CD8-positive, alpha-beta memory T cell (primary cell): ENCODE measurements around the gene SLC35B2. TPM values are rescaled to one million over a fixed set of nuclear protein-coding genes. Genes with fewer than 3 reads are reported as not detected.

ENCODE experiments used
- CTCF ChIA-PET: fragments of 350-600 bp; sonication (Branson Sonifier 250); formaldehyde crosslinking; loops from one replicate; lab custom pipeline; 2021; ENCODE audit warnings: antibody characterized with exemption; lab: Charles Lee
- POLR2A ChIA-PET: fragments of 350-600 bp; sonication (Branson Sonifier 250); formaldehyde crosslinking; loops from one replicate; lab custom pipeline; 2021; ENCODE audit warnings: antibody characterized with exemption; lab: Charles Lee
- DNase-seq, 5 donors: peaks; one replicate each; pipeline versions ENCODE4 v3.0.0 to v3.0.0-alpha.2; 2020 to 2022; ENCODE audit warnings: mixed read lengths in 1 of 5
- H3K27ac ChIP-seq: one replicate; pipeline ENCODE4 v1.7.0; 2013; ENCODE audit warnings: low read depth, mild to moderate bottlenecking, low read length, moderate library complexity
- H3K27me3 ChIP-seq: 2 replicates; pipeline ENCODE4 v1.7.0; 2013; ENCODE audit warnings: low read length, mild to moderate bottlenecking; ENCODE audit not compliant: insufficient read depth, poor library complexity, severe bottlenecking
- H3K36me3 ChIP-seq: 2 replicates; pipeline ENCODE4 v1.7.0; 2013; ENCODE audit warnings: mild to moderate bottlenecking, low read length, moderate library complexity; ENCODE audit not compliant: insufficient read depth
- H3K4me1 ChIP-seq: 2 replicates; pipeline ENCODE4 v1.7.0; 2013; ENCODE audit warnings: mild to moderate bottlenecking, low read length, moderate library complexity; ENCODE audit not compliant: insufficient read depth
- H3K4me3 ChIP-seq: 2 replicates; pipeline ENCODE4 v1.7.0; 2013; ENCODE audit warnings: mild to moderate bottlenecking, low read length
- H3K9me3 ChIP-seq: 2 replicates; pipeline ENCODE4 v1.7.0; 2013; ENCODE audit warnings: mild to moderate bottlenecking, low read length
- H3K27ac Mint-ChIP-seq, 8 donors: one replicate each; pipeline ENCODE4 v1.8.0; 2020 to 2021; ENCODE audit warnings: mixed read lengths in 8 of 8, mild to moderate bottlenecking in 6 of 8, inconsistent platforms in 3 of 8, moderate library complexity in 3 of 8
- H3K27me3 Mint-ChIP-seq, 2 donors: one replicate each; pipeline ENCODE4 v1.8.0; 2020 to 2021; ENCODE audit warnings: mixed read lengths in 2 of 2, mild to moderate bottlenecking in 1 of 2, moderate library complexity in 1 of 2
- H3K36me3 Mint-ChIP-seq, 3 donors: one replicate each; pipeline ENCODE4 v1.8.0; 2020 to 2021; ENCODE audit warnings: mixed read lengths in 3 of 3, inconsistent platforms in 1 of 3, mild to moderate bottlenecking in 1 of 3
- H3K4me1 Mint-ChIP-seq, 3 donors: one replicate each; pipeline ENCODE4 v1.8.0; 2020 to 2021; ENCODE audit warnings: mixed read lengths in 3 of 3, inconsistent platforms in 1 of 3, mild to moderate bottlenecking in 1 of 3
- H3K4me3 Mint-ChIP-seq, 7 donors: one replicate each; pipeline ENCODE4 v1.8.0; 2020 to 2021; ENCODE audit warnings: mixed read lengths in 7 of 7, mild to moderate bottlenecking in 6 of 7, moderate library complexity in 4 of 7, inconsistent platforms in 2 of 7
- H3K9me3 Mint-ChIP-seq, 5 donors: one replicate each; pipeline ENCODE4 v1.8.0; 2020 to 2022; ENCODE audit warnings: mixed read lengths in 5 of 5, mild to moderate bottlenecking in 3 of 5, moderate library complexity in 2 of 5, inconsistent platforms in 1 of 5
- polyA plus RNA-seq: library from polyadenylated mRNA; unstranded; fragments of 300-500 nt; fragmentation: Illumina TruSeq; gene quantifications from one replicate; pipeline ENCODE4 v1.2.3, GENCODE V29; 2021
- total RNA-seq, 2 experiments: library from RNA; stranded (reverse); gene quantifications; one replicate each; pipeline ENCODE4 v1.2.3, GENCODE V29; 2021

Gene SLC35B2
- total and polyA plus RNA-seq, 3 experiments from 2014 or later = 34.8 to 49.0 (median 35.7) TPM

GRCh38 chr6:44284867-44285266, 27.5 kb upstream of the SLC35B2 start:
- Mint-ChIP-seq H3K36me3 (peaks cover 0 to 4% (median 0%) of the 10 kb centered on the region in 3 donors), H3K27me3 (peaks cover 48 to 70% of the 10 kb centered on the region in 2 donors), H3K27ac (no peak overlapping the region), H3K9me3 (no peaks in the 10 kb centered on the region), H3K4me1 (no peaks in the 10 kb centered on the region), H3K4me3 (no peak overlapping the region)
- Histone ChIP-seq H3K4me3 (no peak overlapping the region), H3K4me1 (no peaks in the 10 kb centered on the region), H3K27ac (no peak overlapping the region), H3K36me3 (no peaks in the 10 kb centered on the region), H3K9me3 (no peaks in the 10 kb centered on the region), H3K27me3 (peaks cover 7% of the 10 kb centered on the region)
- DNase-seq = no peak
- POLR2A ChIA-PET = no interaction called here
- CTCF ChIA-PET = no interaction called here

GRCh38 chr6:44284121-44284520, 26.8 kb upstream of the SLC35B2 start:
- no peak for DNase-seq
- H3K27me3 ChIP-seq = peaks cover 7% of the 10 kb centered on the region
- no peaks in the 10 kb centered on the region for H3K4me1 ChIP-seq
- Mint-ChIP-seq H3K36me3 (peaks cover 0 to 4% (median 0%) of the 10 kb centered on the region in 3 donors), H3K9me3 (no peaks in the 10 kb centered on the region), H3K4me1 (no peaks in the 10 kb centered on the region), H3K27ac (no peak overlapping the region), H3K27me3 (peaks cover 43 to 71% of the 10 kb centered on the region in 2 donors), H3K4me3 (no peak overlapping the region)
- H3K36me3 ChIP-seq = no peaks in the 10 kb centered on the region
- H3K27ac ChIP-seq = no peak overlapping the region
- CTCF ChIA-PET = no interaction called here
- H3K4me3 ChIP-seq = no peak overlapping the region
- POLR2A ChIA-PET = no interaction called here
- H3K9me3 ChIP-seq = no peaks in the 10 kb centered on the region

- no peak overlapping the region for H3K4me3 ChIP-seq
- Mint-ChIP-seq H3K27ac (no peak overlapping the region), H3K4me3 (peak overlapping the region in 1 of 7 donors; percentile 9), H3K9me3 (no peaks in the 10 kb centered on the region), H3K36me3 (peaks cover 0 to 3% (median 0%) of the 10 kb centered on the region in 3 donors), H3K27me3 (peaks cover 39 to 64% of the 10 kb centered on the region in 2 donors), H3K4me1 (peaks cover 0 to 6% (median 3%) of the 10 kb centered on the region in 3 donors)
- H3K4me1 ChIP-seq = no peaks in the 10 kb centered on the region
- CTCF ChIA-PET = interaction anchor here (0.6 kb wide), 1 partner anchor 626 kb away, joined by 3 read pairs; no protein-coding TSS in a partner anchor
- no peak overlapping the region for H3K27ac ChIP-seq
- no peak for DNase-seq
- H3K36me3 ChIP-seq = no peaks in the 10 kb centered on the region
- POLR2A ChIA-PET = interaction anchor here (1.1 kb wide), 1 partner anchor 22 kb away, joined by 4 read pairs; no protein-coding TSS in a partner anchor
- H3K9me3 ChIP-seq = no peaks in the 10 kb centered on the region
- peaks cover 14% of the 10 kb centered on the region for H3K27me3 ChIP-seq
Observed at GRCh38 chr6:44278774-44279697, 21.7 kb upstream of the SLC35B2 start.

GRCh38 chr6:44278315-44278714, 21.0 kb upstream of the SLC35B2 start:
- Histone ChIP-seq H3K27ac (no peak overlapping the region), H3K9me3 (no peaks in the 10 kb centered on the region), H3K27me3 (peaks cover 21% of the 10 kb centered on the region), H3K4me3 (no peak overlapping the region), H3K36me3 (no peaks in the 10 kb centered on the region), H3K4me1 (no peaks in the 10 kb centered on the region)
- CTCF ChIA-PET = interaction anchor here (0.9 to 1.5 kb wide), 2 partner anchors 10 to 60 kb away, joined by 3 to 6 read pairs; no protein-coding TSS in a partner anchor
- H3K27ac Mint-ChIP-seq = no peak overlapping the region
- POLR2A ChIA-PET = interaction anchor here (1.1 kb wide), 1 partner anchor 22 kb away, joined by 4 read pairs; no protein-coding TSS in a partner anchor
- H3K9me3 Mint-ChIP-seq = no peaks in the 10 kb centered on the region
- no peak for DNase-seq
- H3K4me1 Mint-ChIP-seq = peaks cover 0 to 6% (median 3%) of the 10 kb centered on the region in 3 donors
- no peak overlapping the region for H3K4me3 Mint-ChIP-seq
- peaks cover 37 to 63% of the 10 kb centered on the region in 2 donors for H3K27me3 Mint-ChIP-seq
- H3K36me3 Mint-ChIP-seq = peaks cover 0 to 3% (median 0%) of the 10 kb centered on the region in 3 donors

- Histone ChIP-seq H3K36me3 (no peaks in the 10 kb centered on the region), H3K9me3 (no peaks in the 10 kb centered on the region), H3K4me1 (no peaks in the 10 kb centered on the region), H3K4me3 (no peak overlapping the region), H3K27me3 (peaks cover 26% of the 10 kb centered on the region), H3K27ac (no peak overlapping the region)
- POLR2A ChIA-PET = interaction anchor here (1.1 kb wide), 1 partner anchor 21 kb away, joined by 4 read pairs; no protein-coding TSS in a partner anchor
- CTCF ChIA-PET = interaction anchor here (0.9 to 1.5 kb wide), 2 partner anchors 9 to 60 kb away, joined by 3 to 6 read pairs; no protein-coding TSS in a partner anchor
- no peaks in the 10 kb centered on the region for H3K9me3 Mint-ChIP-seq
- peaks cover 40 to 65% of the 10 kb centered on the region in 2 donors for H3K27me3 Mint-ChIP-seq
- H3K4me1 Mint-ChIP-seq = peaks cover 0 to 6% (median 3%) of the 10 kb centered on the region in 3 donors
- no peak for DNase-seq
- H3K36me3 Mint-ChIP-seq = peaks cover 0 to 5% (median 0%) of the 10 kb centered on the region in 3 donors
- H3K27ac Mint-ChIP-seq = no peak overlapping the region
- H3K4me3 Mint-ChIP-seq = peak overlapping the region in 1 of 7 donors; percentile 19
Observed at GRCh38 chr6:44277763-44278162, 20.4 kb upstream of the SLC35B2 start.

GRCh38 chr6:44276667-44277640, 19.6 kb upstream of the SLC35B2 start:
- H3K4me1 Mint-ChIP-seq = peaks cover 0 to 6% (median 3%) of the 10 kb centered on the region in 3 donors
- Histone ChIP-seq H3K36me3 (no peaks in the 10 kb centered on the region), H3K4me3 (no peak overlapping the region), H3K27ac (no peak overlapping the region), H3K4me1 (no peaks in the 10 kb centered on the region), H3K9me3 (no peaks in the 10 kb centered on the region), H3K27me3 (peaks cover 34% of the 10 kb centered on the region)
- ChIA-PET POLR2A (no interaction called here), CTCF (interaction anchor here (0.9 to 1.5 kb wide), 3 partner anchors 9 to 104 kb away, joined by 3 to 6 read pairs (median 3); no protein-coding TSS in a partner anchor)
- H3K27me3 Mint-ChIP-seq = peaks cover 43 to 70% of the 10 kb centered on the region in 2 donors
- DNase-seq = no peak
- peaks cover 0 to 8% (median 0%) of the 10 kb centered on the region in 3 donors for H3K36me3 Mint-ChIP-seq
- H3K27ac Mint-ChIP-seq = no peak overlapping the region
- H3K9me3 Mint-ChIP-seq = no peaks in the 10 kb centered on the region
- H3K4me3 Mint-ChIP-seq = peak overlapping the region in 4 of 7 donors; percentile 47 to 63 (median 50)
